Cardiac septum (tissue), 1 donor: ENCODE data around the gene MT1M. TPM values are rescaled to one million over a fixed set of nuclear protein-coding genes. Genes with fewer than 3 reads are reported as not detected.
"Not testable (repeated sequence)": the region's sequence is repeated elsewhere in the genome, so short reads cannot be mapped to it uniquely, and the experiment has no call there.

Experiments used
- DNase-seq: peaks from one replicate; pipeline ENCODE4 v3.0.0-alpha.2; 2020; ENCODE audit warnings: low spot score
- intact Hi-C: fragments of 100-400 bp; cut with DNase I; formaldehyde crosslinking; loops from one replicate; pipeline ENCODE4 v1.14.0; 2022
- total RNA-seq: library from RNA; stranded (reverse); fragmentation: NEBNext Ultra II Directional; extraction: Animal tissue kit (Norgen Biotek cat#: 25700); gene quantifications from one replicate; pipeline ENCODE4 v1.2.1, GENCODE V29; 2021
- donor health status: DM: no; HTN: no; CAD: no.

Gene MT1M
- total RNA-seq, 1 donor from 2014 or later = 1.1 TPM

DNA sequence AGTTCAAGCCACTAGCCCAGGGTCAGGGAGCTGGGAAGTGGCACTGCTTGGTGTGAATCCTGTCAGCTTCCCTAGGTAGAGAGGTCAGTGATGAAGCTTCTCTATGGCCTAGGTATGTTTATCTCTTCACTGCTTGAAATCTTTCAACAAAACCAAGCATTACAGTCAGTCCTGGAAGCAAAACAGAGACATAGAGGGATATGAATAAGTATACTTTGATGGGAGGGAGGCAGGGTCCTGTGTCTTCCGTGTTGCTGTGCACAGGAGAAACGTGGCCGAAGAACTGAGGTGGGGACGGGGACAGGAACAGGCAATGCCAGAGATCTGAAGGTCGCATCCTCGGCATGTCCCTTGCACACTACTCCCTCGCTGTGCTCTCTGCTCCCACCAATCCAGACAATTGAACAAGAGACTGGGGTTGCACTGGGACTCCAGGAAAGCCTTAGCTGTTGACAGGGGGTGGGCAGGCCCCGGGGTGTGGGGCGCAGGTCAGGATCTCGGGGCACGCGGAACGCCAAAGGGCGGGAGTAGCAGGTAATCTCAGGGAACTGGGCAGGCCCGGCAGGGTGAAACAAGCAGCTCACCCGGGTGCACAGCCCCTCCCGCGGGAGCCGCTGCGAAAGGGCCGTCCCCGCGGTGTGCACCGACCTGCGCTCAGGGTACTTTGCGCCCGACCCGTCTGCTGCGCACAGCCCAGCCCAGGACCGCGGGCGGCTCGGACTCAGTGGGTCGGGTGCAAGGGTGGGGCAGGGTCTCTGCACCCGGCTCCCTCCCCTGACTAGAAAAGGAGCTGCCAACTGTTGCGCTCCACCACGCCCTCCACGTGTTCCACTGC lies 36.8 kb downstream of the MT1M start, which contains the start of gene MT1H:
Gene MT1H (plus strand): TSS at position 810 of the 835 bp plus-strand sequence. CDS start 71 bp downstream, outside the sequence.
- intact Hi-C loops = no loop called here
- no peak for DNase-seq

DNA sequence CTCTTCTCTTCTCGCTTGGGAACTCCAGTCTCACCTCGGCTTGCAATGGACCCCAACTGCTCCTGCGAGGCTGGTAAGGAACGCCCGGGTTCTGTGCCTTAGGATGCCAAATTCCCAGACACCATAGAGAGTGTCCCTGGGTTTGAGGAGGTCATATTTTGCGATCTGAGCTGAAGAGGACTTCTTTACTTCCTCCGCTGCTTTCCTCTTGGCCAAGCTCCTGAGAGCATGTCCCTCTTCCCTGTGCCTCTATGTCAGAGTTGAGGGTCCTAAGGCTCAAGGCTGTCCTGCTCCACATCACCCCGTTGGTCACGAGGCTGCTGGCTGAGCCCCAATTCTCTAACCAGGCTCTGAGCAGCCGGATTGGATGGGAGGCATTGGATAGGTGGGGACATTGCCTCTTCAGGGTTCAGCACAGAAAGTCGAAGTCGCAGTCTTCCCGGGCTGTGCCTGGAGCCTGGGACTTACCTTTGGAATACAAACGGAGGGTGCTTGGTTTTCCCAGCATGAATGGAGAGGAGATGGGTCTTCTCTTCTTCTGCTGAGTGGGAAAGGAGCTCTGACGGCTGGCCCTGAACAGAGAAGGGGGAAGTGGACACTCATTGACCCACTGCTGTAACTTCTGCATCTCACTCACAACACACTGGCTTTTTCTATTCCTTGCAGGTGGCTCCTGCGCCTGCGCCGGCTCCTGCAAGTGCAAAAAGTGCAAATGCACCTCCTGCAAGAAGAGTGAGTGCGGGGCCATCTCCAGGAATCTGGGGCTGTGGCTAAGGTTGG lies 37.6 kb downstream of the MT1M start:
- no peak for DNase-seq
- intact Hi-C loops = no loop called here

DNA sequence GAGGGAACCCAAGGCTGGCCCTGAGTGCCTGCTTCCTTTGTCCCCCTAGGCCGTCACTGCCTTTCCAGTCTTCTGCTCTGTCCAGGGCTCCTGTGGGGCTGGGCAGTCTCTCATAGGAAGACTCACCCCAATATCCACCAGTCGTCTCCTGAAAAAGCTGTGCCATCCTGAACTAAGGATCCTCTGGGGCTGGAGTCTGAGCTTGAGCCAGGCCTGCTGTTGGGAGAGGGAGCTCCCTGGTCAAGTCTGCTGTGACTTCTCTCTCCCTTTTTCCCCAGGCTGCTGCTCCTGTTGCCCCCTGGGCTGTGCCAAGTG lies 38.1 kb downstream of the MT1M start:
- intact Hi-C loops = no loop called here
- no peak for DNase-seq

DNA sequence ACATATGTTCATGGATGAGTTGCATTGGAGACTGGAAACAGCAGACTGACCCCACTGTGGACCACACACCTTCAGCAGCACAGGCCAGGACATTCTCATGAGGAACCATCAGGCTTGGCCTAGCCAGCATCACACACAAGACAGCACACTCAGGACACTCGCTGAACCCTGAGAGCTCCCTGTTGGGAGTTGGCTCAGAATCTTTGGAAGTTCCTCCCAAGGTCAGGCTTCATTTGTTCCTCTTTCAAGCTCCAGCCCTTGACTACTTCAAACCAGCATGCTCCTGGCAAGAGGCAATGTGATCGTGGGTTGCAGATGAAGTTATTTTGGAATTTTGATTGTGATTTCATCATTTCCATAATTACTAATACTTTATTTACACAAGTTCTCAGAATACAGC lies 39.2 kb downstream of the MT1M start:
- DNase-seq, intact Hi-C loops: not testable (repeated sequence)

DNA sequence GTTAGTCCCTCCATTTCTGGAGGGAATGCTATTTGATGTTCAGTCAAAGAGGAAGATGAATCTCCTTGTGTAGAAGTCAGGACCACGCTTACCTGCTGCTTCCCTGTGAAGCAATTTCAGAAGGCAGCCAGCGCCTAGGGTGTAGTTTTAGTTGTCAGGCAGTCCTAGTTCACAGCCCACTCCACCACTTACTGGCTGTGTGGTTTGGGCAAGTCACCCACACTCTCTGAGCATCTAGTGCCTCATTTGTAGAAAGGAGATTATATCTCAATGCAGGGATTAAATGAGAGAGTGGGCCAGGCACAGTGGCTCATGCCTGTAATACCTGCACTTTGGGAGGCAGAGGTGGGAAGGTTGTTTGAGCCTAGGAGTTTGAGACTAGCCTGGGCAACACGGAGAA lies 39.7 kb downstream of the MT1M start:
- DNase-seq, intact Hi-C loops: not testable (repeated sequence)

DNA sequence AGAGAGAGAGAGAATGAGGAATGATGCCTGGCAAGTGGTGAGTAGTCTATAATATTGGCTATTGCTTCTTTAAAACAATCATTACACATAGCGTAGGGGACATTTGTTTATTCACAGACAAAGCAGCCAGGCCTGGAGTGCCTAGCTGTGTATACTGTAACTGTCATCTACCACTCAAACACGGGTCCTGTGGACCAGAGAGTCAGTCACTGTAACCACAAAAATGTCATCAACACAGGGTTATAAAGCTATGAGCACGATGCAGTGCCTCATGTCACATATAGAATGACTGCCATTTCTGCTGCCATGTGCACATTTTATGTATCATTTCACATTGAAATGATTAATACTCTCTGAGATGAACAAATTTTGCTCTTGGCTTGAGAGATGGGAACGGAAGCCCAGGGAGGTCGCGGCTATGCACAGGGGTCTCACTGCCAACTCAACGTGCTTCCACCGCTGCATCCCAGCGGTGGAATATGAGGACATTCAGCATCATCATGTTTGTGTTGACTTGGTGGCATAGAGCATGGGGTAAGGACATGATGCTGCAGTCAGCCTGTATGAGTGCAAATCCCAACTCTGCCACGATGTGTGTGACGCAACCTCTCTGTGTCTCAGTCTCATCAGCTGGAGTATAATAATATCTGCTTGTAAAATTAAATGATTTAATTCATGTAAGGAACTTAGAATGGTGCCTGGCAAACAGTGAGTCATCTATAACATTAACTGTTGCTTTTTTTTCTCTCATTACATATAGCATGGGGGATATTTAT lies 40.5 kb downstream of the MT1M start:
- intact Hi-C loops = no loop called here
- DNase-seq = no peak

DNA sequence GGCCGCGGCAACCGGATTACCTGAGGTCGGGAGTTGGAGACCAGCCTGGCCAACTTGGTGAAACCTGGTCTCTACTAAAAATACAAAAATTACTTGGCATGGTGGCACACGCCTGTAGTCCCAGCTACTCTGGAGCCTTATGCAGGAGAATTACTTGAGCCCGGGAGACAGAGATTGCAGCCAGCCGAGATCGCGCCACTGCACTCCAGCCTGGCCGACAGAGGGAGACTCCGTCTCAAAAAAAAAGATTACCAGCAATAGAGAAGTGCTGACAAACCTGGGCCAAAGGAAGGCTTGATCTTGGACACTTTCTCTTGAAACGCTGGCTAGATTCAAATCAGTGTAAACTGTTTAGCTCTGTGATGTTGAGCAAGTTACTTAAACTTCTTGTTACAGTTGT lies 41.5 kb downstream of the MT1M start:
- DNase-seq = no peak
- intact Hi-C loops = loop anchor here (2.0 kb wide), 1 partner anchor 29 kb away; no protein-coding TSS in a partner anchor

DNA sequence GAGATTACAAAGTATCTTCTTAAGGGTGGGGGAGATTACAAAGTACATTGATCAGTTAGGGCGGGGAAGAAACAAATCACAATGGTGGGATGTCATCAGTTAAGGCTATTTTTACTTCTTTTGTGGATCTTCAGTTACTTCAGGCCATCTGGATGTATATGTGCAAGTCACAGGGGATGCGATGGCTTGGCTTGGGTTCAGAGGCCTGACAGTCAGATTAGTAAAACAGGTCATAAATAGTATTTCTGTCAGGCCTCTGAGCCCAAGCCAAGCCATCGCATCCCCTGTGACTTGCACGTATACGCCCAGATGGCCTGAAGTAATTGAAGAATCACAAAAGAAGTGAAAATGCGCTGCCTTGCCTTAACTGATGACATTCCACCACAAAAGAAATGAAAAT lies 42.1 kb downstream of the MT1M start:
- intact Hi-C loops = loop anchor here (2.0 kb wide), 1 partner anchor 28 kb away; no protein-coding TSS in a partner anchor
- DNase-seq = not testable (repeated sequence)

DNA sequence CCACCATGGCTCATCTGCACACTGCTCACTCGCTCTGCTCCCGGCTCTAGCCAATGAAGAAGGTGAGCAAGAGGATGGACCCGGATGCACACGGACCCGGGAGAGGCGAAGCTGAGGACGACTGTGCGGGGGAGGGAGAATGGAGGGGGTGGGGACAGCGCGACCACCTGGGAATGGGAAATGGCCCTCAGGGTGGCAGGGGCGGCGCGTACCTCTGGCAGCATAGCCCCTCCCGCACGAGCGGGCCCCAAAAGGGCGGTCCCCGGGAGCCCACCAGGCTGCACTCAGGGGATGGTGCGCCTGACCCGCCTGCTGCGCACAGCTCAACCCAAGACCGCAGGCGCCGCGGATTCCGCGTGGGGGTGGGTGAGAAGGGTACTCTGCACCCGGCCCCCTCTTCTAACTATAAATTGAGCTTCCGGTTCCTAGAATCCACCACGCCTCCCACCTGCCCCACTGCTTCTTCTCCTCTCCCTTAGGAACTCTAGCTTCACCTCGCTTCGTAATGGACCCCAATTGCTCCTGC lies 43.3 kb downstream of the MT1M start:
- intact Hi-C loops = loop anchor here (2.0 kb wide), 1 partner anchor 27 kb away; no protein-coding TSS in a partner anchor
- DNase-seq = no peak

DNA sequence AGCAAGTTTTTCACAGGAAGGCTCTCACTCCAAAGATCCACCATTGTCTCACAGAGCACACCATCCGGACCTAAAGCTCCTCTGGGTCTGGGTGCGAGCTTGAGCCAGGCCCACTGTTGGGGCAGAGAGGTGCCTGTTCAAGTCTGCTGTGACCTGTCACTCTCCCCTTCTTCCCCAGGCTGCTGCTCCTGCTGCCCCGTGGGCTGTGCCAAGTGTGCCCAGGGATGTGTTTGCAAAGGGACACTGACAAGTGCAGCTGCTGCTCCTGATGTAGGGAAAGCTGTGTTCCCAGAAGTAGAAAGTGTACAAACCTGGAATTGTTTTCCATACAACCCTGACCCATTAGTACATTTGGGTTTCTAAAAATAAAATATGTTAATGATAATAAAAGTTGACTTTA lies 45.0 kb downstream of the MT1M start:
- intact Hi-C loops = no loop called here
- no peak for DNase-seq

DNA sequence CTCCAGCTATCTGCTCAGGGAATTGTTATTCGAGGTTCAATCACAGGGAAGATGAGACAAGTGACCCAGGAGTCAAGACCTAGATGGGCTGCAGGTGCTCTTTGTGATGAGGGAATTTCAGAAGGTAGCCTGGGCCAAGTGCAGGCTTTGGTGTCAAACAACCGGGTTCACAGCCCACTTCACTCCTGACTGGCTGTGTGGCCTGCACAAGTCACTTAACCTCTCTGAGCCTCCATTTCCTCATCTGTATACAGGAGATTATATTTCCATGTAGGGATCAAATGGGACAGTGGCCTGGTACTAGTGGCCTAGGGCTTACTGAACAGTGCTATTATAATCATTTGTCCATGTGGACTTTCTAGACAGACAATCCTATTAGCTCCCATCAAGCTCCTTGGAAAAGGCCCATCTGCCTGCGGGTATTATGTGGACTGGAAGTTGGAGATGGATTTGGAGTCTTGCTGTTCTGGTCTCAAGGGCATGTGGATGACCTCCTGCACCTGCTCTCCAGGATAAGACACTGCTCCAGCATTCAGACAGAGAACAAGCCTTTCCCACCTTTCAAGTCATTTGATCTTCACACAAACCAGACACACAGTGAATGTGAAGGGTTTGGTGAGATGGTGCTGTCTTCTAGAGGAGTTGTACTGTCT lies 46.7 kb downstream of the MT1M start:
- no peak for DNase-seq
- intact Hi-C loops = no loop called here

DNA sequence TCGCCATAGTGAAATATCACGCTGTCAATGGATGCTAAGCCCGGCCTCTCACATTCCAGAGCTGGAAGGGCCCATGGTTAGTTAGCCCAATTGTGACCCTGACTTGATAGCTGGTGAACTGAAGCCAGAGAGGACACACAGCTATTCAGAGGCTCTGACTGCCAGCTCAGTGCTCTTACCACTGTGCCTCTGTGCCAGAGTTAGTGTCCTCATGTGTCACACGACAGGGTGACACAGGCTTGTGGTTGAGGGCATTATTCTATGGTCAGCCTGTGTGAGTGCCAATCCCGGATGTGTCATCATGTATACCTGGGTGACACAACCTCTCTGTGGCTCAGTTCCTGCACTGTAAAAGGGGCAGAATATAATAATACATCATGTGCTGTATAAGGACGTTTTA lies 47.4 kb downstream of the MT1M start:
- intact Hi-C loops = no loop called here
- DNase-seq = no peak

DNA sequence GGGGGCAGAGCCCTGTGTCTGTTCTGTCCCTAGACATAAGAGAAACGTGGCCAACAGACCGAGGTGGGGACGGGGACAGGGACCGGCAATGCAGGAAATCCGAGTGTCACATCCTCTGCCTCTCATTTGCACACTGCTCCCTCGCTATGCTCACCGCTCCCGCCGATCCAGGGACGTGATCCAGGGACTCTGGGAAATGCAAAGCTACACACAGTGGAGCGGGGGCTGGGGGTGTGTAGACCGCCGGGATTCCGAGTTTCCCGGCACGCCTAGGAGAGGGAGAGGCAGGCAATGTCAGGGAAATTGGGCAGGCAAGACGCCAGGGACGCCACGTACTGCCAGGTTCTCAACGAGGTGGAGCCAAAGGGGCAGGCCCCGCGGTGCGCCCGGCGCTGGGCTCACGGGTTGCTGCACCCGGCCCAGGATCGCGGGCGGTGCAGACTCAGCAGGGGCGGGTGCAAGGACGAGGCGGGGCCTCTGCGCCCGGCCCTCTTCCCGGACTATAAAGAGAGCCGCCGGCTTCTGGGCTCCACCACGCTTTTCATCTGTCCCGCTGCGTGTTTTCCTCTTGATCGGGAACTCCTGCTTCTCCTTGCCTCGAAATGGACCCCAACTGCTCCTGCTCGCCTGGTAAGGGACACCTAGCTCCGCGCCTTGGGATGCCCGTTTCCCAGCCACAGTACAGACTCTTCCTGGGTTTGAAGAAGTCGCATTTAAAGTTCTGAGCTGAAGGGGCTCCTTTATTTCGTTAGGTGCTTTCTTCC lies 49.7 kb downstream of the MT1M start, which contains the start of gene MT1X:
Gene MT1X (plus strand): TSS at position 532 of the 764 bp plus-strand sequence. CDS start 71 bp downstream, at position 603.
- peak; percentile 95 for DNase-seq
- intact Hi-C loops = loop anchor here (2.0 kb wide), 1 partner anchor 73 kb away; the partner anchor contains the start of gene MT2A

DNA sequence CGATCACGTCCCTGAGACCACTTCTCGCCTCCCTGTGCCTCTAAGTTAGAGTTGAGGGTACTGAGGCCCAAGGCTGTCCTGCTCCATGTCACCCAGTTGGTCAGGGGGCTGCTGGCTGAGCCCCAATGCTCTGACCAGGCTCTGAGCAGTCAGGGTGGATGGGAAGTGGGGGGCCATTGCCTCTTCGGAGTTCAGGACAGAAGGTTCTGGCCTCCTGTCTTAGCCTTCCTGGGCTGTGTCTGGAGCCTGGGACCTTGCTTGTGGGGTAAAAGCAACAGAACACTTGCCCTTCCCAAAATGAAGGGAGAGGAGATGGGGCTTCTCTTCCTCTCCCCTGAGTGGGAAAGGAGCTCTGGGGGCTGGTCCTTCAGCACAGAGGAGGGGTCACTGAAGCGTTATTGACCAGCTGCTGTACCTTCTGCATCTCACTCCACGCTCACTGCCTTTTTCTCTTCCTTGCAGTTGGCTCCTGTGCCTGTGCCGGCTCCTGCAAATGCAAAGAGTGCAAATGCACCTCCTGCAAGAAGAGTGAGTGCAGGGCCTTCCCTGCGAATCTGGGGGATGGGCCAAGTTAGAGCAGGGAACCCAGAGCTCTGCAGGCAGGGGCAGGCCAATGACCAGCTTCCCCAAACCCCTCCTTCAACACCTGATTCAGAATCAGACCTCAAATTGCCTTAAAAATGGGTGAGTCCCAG lies 50.4 kb downstream of the MT1M start:
- DNase-seq = no peak
- intact Hi-C loops = loop anchor here (2.0 kb wide), 1 partner anchor 74 kb away; the partner anchor contains the start of gene MT2A
